Measurements from ENCODE around the gene FBXL4. TPM values are rescaled to one million over a fixed set of nuclear protein-coding genes. Genes with fewer than 3 reads are reported as not detected.

The FBXL4 gene
- total and polyA plus RNA-seq, 12 donors: 4.1 to 34.5 (median 23.7) TPM

DNA sequence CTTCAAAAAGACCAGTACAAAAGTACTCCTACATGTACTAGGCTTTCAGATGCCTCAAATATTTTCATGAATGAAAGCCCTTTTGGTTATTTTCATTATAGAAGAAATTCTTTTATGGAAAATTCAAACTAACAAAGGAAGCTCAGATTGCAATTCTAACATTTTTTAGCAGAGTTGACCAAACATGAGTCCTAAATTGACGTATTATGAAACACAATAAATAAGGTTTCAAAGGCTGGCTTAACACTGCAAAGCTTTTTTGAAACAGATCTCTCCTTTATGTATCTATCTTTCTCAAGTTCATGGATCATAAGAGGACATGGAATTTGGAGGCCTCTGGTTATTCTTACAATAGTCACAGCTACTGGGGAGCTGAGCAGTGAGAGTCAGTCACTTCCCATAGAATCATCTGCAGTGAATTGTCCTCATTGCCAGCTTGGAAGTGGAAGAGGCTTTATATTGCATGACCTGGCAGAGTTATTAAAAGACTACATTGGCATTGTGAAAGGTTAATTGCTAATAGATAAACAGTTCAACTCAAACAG, 38.4 kb upstream of the FBXL4 start:
- intact Hi-C loops (cut with DNase I): no loop called here
- WGBS, 4 donors: 75 to 87% (median 82%) methylated on average over 1 of the region's 1 CpG

GRCh38 chr6:98985391-98985790, 37.6 kb upstream of the FBXL4 start:
- no peaks in the 10 kb centered on the region for H3K4me1 ChIP-seq (replicated peaks in 1 of 2)
- no peak for DNase-seq
- TF ChIP-seq, protein P1, sequence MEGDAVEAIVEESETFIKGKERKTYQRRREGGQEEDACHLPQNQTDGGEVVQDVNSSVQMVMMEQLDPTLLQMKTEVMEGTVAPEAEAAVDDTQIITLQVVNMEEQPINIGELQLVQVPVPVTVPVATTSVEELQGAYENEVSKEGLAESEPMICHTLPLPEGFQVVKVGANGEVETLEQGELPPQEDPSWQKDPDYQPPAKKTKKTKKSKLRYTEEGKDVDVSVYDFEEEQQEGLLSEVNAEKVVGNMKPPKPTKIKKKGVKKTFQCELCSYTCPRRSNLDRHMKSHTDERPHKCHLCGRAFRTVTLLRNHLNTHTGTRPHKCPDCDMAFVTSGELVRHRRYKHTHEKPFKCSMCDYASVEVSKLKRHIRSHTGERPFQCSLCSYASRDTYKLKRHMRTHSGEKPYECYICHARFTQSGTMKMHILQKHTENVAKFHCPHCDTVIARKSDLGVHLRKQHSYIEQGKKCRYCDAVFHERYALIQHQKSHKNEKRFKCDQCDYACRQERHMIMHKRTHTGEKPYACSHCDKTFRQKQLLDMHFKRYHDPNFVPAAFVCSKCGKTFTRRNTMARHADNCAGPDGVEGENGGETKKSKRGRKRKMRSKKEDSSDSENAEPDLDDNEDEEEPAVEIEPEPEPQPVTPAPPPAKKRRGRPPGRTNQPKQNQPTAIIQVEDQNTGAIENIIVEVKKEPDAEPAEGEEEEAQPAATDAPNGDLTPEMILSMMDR (IDR thresholded peaks at IDR 0.05): no peak
- TF ChIP-seq POLR2A (IDR thresholded peaks at IDR 0.05): no peak
- intact Hi-C loops (cut with DNase I): no loop called here
- 54 to 71% (median 66%) methylated on average over 1 of the region's 1 CpG for WGBS, 4 donors
- H3K36me3 ChIP-seq (replicated peaks in 1 of 2): no peaks in the 10 kb centered on the region
- H3K27me3 ChIP-seq: no peaks in the 10 kb centered on the region
- H3K27ac ChIP-seq: no peak overlapping the region
- no peak overlapping the region for H3K4me3 ChIP-seq
- no peaks in the 10 kb centered on the region for H3K9me3 ChIP-seq (replicated peaks in 1 of 3)

More for the DNA sequence above, 38.4 kb upstream of the FBXL4 start:
- H3K27me3 ChIP-seq: no peaks in the 10 kb centered on the region
- H3K4me3 ChIP-seq: no peak overlapping the region
- DNase-seq: no peak
- H3K9me3 ChIP-seq (replicated peaks in 1 of 3): no peaks in the 10 kb centered on the region
- no peak for TF ChIP-seq POLR2A (IDR thresholded peaks at IDR 0.05)
- TF ChIP-seq, protein P1 (IDR thresholded peaks at IDR 0.05): no peak
- H3K4me1 ChIP-seq (replicated peaks in 1 of 2): no peaks in the 10 kb centered on the region
- no peaks in the 10 kb centered on the region for H3K36me3 ChIP-seq (replicated peaks in 1 of 2)
- no peak overlapping the region for H3K27ac ChIP-seq

DNA sequence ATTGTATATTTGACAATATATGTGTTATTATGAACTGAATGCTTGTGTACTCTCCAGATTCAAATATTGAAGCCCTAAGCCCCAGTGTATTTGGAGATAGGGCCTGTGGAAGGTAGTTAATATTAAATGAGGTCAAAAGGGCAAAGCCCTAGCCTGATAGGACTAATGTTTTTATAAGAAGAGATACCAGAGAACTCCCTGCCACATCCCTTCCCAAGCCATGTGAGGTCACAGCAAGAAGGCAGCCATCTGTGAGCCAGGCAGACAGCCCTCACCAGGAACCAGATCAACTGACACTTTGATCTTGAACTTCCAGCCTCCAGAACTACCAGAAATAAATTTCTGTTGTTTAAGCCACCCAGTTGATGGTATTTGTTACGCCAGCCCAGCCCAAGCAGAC, 36.4 kb upstream of the FBXL4 start:
- Histone ChIP-seq H3K4me3 (no peak overlapping the region), H3K9me3 (replicated peaks in 1 of 3) (no peaks in the 10 kb centered on the region), H3K27ac (no peak overlapping the region), H3K4me1 (replicated peaks in 1 of 2) (peaks cover 0 to 2% of the 10 kb centered on the region in 2 donors), H3K36me3 (replicated peaks in 1 of 2) (no peaks in the 10 kb centered on the region), H3K27me3 (no peaks in the 10 kb centered on the region)
- TF ChIP-seq POLR2A (IDR thresholded peaks at IDR 0.05): no peak
- TF ChIP-seq, protein P1 (IDR thresholded peaks at IDR 0.05): no peak
- 71 to 100% (median 86%) methylated on average over 1 of the region's 1 CpG for WGBS, 4 donors
- DNase-seq: no peak
- intact Hi-C loops (cut with DNase I): no loop called here

DNA sequence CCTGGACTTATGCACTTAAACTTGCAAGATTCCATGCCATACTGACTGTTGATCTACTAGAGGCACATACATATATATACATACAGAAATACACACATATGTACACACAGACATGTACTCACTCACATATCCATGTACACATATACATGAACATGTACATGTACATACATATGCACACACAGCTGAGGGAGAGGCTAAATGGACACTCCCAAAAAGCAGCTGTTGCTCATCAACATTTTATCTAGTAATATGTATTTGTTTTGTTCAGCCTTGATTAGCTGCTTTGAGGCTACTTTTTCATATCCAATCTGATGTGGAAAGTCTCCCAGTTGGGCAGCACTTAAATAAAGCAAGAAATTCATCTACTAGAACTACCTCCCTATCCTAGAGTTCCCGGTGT, 33.7 kb upstream of the FBXL4 start:
- H3K27me3 ChIP-seq: no peaks in the 10 kb centered on the region
- 31 to 71% (median 50%) methylated on average over 1 of the region's 1 CpG for WGBS, 4 donors
- intact Hi-C loops (cut with DNase I): no loop called here
- H3K4me3 ChIP-seq: no peak overlapping the region
- DNase-seq: no peak
- no peak overlapping the region for H3K27ac ChIP-seq
- no peak for TF ChIP-seq POLR2A (IDR thresholded peaks at IDR 0.05)
- TF ChIP-seq, protein P1 (IDR thresholded peaks at IDR 0.05): no peak
- H3K36me3 ChIP-seq (replicated peaks in 1 of 2): no peaks in the 10 kb centered on the region
- peaks cover 0 to 5% of the 10 kb centered on the region in 2 donors for H3K4me1 ChIP-seq (replicated peaks in 1 of 2)
- H3K9me3 ChIP-seq (replicated peaks in 1 of 3): no peaks in the 10 kb centered on the region
